ENCODE data around the gene KIAA1217.

DNA sequence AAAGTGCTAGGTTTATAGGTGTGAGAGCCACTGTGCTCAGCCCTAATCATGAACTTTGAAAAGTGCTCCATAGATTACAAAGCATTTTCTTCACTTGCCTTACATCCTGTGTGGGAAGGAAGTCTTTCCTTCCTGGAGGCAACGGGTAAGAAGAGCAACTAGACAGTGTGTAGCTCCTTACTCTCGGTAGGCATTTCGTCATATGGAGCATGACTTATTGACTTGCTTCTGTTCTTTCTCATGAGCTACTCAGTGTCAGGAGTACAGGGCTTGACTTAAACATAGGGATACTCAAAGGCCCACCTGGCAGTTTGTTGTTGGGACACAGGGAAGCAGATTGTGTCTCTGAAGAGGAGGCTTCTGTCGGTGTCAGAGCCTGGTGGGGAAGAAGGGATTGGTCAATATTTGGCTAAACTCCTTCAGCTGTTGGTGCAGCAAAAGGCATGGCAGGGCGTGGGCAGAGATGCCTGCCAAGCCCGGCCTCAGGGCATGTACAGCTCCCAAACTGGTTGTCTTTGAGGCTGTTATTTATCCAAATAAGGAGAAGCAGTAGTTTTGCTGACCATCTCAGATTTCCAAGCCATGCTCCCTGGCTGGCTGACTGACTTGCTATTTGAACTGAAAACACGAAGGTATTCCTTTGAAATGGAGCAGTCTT is 248.9 kb downstream of the KIAA1217 start:
- TF ChIP-seq, protein P1, sequence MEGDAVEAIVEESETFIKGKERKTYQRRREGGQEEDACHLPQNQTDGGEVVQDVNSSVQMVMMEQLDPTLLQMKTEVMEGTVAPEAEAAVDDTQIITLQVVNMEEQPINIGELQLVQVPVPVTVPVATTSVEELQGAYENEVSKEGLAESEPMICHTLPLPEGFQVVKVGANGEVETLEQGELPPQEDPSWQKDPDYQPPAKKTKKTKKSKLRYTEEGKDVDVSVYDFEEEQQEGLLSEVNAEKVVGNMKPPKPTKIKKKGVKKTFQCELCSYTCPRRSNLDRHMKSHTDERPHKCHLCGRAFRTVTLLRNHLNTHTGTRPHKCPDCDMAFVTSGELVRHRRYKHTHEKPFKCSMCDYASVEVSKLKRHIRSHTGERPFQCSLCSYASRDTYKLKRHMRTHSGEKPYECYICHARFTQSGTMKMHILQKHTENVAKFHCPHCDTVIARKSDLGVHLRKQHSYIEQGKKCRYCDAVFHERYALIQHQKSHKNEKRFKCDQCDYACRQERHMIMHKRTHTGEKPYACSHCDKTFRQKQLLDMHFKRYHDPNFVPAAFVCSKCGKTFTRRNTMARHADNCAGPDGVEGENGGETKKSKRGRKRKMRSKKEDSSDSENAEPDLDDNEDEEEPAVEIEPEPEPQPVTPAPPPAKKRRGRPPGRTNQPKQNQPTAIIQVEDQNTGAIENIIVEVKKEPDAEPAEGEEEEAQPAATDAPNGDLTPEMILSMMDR (IDR thresholded peaks at IDR 0.05; ENCODE audit: low read depth, low read length, poor library complexity, severe bottlenecking), result no peak
- no peak for TF ChIP-seq EZH2phosphoT487 (IDR thresholded peaks at IDR 0.05; ENCODE audit: borderline replicate concordance, low read length)
